ENCODE data around the gene EMD. TPM values are rescaled to one million over a fixed set of nuclear protein-coding genes. Genes with fewer than 3 reads are reported as not detected.

The EMD gene
- total and polyA plus RNA-seq, 2 of the 13 experiments (the other 11 are each of a cell fraction or from before 2014, with no cell fraction given): 14.5 to 14.9 TPM

DNA sequence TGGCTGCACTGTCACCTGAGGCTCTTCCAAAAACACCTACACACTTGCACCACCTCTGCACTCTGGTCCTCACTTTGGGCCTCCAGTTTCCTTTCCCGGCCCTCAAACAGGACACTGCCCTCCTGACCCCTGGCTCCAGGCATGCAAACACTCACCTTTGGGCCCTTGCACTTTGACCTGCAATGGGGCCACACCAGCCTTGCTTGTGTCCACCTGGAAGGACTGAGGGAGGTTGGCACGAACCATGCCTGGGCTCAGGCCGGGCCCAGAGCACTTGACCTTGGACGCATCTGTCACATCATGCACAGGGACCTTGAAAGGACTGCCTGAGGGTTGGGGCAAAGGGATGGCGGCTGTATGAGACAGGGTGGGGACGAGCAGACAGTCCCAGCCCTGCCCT lies 20.3 kb upstream of the EMD start (continued):
- TF ChIP-seq SKIL (CRISPR knock-in tag; IDR thresholded peaks at IDR 0.05; ENCODE audit: borderline replicate concordance) (peak; percentile 27; the same call in 1 of the 2 replicates), PCBP2 (optimal IDR thresholded peaks at IDR 0.05; ENCODE audit: low read depth, low read length, poor library complexity, severe bottlenecking) (no peak), XRCC5 (optimal IDR thresholded peaks at IDR 0.05; ENCODE audit: low read length) (no peak), PPARG (CRISPR knock-in tag; conservative IDR thresholded peaks at IDR 0.05) (peak; percentile 71; the same call in 1 of the 2 replicates), ARID2 (CRISPR knock-in tag; IDR thresholded peaks at IDR 0.05; ENCODE audit: borderline replicate concordance) (no peak), TEAD3 (CRISPR knock-in tag; optimal IDR thresholded peaks at IDR 0.05; ENCODE audit: borderline replicate concordance) (peak; percentile 44), YY1 (IDR thresholded peaks at IDR 0.05; ENCODE audit: insufficient read depth, insufficient replicate concordance, low read depth, low read length) (no peak), ZNF484 (CRISPR knock-in tag; IDR thresholded peaks at IDR 0.05; ENCODE audit: borderline replicate concordance, low read depth) (no peak), NCOR1 (IDR thresholded peaks at IDR 0.05; ENCODE audit: borderline replicate concordance, low read length) (peak; percentile 34; the same call in 1 of the 2 replicates), AHR (CRISPR knock-in tag; IDR thresholded peaks at IDR 0.05) (no peak), ZNF609 (CRISPR knock-in tag; IDR thresholded peaks at IDR 0.05; ENCODE audit: borderline replicate concordance) (peak; percentile 49; the same call in 1 of the 2 replicates)
- TF ChIP-seq, protein P1, sequence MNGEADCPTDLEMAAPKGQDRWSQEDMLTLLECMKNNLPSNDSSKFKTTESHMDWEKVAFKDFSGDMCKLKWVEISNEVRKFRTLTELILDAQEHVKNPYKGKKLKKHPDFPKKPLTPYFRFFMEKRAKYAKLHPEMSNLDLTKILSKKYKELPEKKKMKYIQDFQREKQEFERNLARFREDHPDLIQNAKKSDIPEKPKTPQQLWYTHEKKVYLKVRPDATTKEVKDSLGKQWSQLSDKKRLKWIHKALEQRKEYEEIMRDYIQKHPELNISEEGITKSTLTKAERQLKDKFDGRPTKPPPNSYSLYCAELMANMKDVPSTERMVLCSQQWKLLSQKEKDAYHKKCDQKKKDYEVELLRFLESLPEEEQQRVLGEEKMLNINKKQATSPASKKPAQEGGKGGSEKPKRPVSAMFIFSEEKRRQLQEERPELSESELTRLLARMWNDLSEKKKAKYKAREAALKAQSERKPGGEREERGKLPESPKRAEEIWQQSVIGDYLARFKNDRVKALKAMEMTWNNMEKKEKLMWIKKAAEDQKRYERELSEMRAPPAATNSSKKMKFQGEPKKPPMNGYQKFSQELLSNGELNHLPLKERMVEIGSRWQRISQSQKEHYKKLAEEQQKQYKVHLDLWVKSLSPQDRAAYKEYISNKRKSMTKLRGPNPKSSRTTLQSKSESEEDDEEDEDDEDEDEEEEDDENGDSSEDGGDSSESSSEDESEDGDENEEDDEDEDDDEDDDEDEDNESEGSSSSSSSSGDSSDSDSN (CRISPR knock-in tag; IDR thresholded peaks at IDR 0.05): peak; percentile 33; the same call in 1 of the 2 replicates
- TF ChIP-seq, protein P2, sequence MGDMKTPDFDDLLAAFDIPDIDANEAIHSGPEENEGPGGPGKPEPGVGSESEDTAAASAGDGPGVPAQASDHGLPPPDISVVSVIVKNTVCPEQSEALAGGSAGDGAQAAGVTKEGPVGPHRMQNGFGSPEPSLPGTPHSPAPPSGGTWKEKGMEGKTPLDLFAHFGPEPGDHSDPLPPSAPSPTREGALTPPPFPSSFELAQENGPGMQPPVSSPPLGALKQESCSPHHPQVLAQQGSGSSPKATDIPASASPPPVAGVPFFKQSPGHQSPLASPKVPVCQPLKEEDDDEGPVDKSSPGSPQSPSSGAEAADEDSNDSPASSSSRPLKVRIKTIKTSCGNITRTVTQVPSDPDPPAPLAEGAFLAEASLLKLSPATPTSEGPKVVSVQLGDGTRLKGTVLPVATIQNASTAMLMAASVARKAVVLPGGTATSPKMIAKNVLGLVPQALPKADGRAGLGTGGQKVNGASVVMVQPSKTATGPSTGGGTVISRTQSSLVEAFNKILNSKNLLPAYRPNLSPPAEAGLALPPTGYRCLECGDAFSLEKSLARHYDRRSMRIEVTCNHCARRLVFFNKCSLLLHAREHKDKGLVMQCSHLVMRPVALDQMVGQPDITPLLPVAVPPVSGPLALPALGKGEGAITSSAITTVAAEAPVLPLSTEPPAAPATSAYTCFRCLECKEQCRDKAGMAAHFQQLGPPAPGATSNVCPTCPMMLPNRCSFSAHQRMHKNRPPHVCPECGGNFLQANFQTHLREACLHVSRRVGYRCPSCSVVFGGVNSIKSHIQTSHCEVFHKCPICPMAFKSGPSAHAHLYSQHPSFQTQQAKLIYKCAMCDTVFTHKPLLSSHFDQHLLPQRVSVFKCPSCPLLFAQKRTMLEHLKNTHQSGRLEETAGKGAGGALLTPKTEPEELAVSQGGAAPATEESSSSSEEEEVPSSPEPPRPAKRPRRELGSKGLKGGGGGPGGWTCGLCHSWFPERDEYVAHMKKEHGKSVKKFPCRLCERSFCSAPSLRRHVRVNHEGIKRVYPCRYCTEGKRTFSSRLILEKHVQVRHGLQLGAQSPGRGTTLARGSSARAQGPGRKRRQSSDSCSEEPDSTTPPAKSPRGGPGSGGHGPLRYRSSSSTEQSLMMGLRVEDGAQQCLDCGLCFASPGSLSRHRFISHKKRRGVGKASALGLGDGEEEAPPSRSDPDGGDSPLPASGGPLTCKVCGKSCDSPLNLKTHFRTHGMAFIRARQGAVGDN (CRISPR knock-in tag; IDR thresholded peaks at IDR 0.05): peak; percentile 81
